Caki2 (cell line): ENCODE results near the gene TUFT1. TPM values are rescaled to one million over a fixed set of nuclear protein-coding genes. Genes with fewer than 3 reads are reported as not detected.
A peak's percentile ranks its signal among the peaks of the same experiment; 100 is the strongest.
"Not testable (repeated sequence)": the region's sequence is repeated elsewhere in the genome, so short reads cannot be mapped to it uniquely, and the experiment has no call there.

Experiments
- DNase-seq: peaks from one replicate; pipeline ENCODE4 v3.0.0-alpha.2; 2015; ENCODE audit warnings: low read depth
- in situ Hi-C: cut with HindIII; loops from 2 replicates; pipeline ENCODE4 v1.10.0; 2016; ENCODE audit warnings: low sequenced_read_pairs, low pct_unique_long_range_greater_than_20kb, mixed read lengths
- total RNA-seq: library from RNA; depleted of rRNA; stranded (reverse); fragments of >200 nt; shearing (Covaris generic); gene quantifications from 2 replicates; pipeline ENCODE4 v1.2.3, GENCODE V29; 2014; ENCODE audit warnings: low replicate concordance

TUFT1 gene
- total RNA-seq, 1 experiment from 2014 or later = 5.8 TPM

GRCh38 chr1:151596166-151596953, 56.3 kb downstream of the TUFT1 start:
- DNase-seq = peak; percentile 91
- in situ Hi-C loops = no loop called here

GRCh38 chr1:151602550-151602949, 62.4 kb downstream of the TUFT1 start:
- in situ Hi-C loops, DNase-seq: not testable (repeated sequence)

- no peak for DNase-seq
- in situ Hi-C loops = no loop called here
Measured at GRCh38 chr1:151604291-151604690, 64.2 kb downstream of the TUFT1 start.

GRCh38 chr1:151606384-151606783, 66.3 kb downstream of the TUFT1 start:
- in situ Hi-C loops = no loop called here
- peak; percentile 73 for DNase-seq

GRCh38 chr1:151606857-151607256, 66.7 kb downstream of the TUFT1 start:
- no peak for DNase-seq
- in situ Hi-C loops = no loop called here

- DNase-seq = no peak
- in situ Hi-C loops = no loop called here
Measured at GRCh38 chr1:151610142-151610541, 70.0 kb downstream of the TUFT1 start.

GRCh38 chr1:151611288-151611790, 71.2 kb downstream of the TUFT1 start:
- peak; percentile 46 for DNase-seq
- in situ Hi-C loops = no loop called here

- in situ Hi-C loops = no loop called here
- DNase-seq = peak; percentile 84
Measured at GRCh38 chr1:151611832-151612500, 71.9 kb downstream of the TUFT1 start, which contains the start of gene SNX27. TSS of gene SNX27 (plus strand) at chr1:151612050. CDS start at chr1:151612202, 152 bp downstream.

GRCh38 chr1:151612501-151613281, 72.6 kb downstream of the TUFT1 start:
- no peak for DNase-seq
- in situ Hi-C loops = no loop called here

- in situ Hi-C loops = no loop called here
- DNase-seq = no peak
Measured at GRCh38 chr1:151613282-151613780, 73.2 kb downstream of the TUFT1 start.

- in situ Hi-C loops = no loop called here
Measured at GRCh38 chr1:151615711-151616504, 75.8 kb downstream of the TUFT1 start.

GRCh38 chr1:151616505-151616849, 76.4 kb downstream of the TUFT1 start:
- DNase-seq = no peak
- in situ Hi-C loops = no loop called here

More at GRCh38 chr1:151615711-151616504, 75.8 kb downstream of the TUFT1 start:
- no peak for DNase-seq

- DNase-seq = no peak
- in situ Hi-C loops = no loop called here
Measured at GRCh38 chr1:151618003-151618402, 77.9 kb downstream of the TUFT1 start.

GRCh38 chr1:151618470-151618869, 78.4 kb downstream of the TUFT1 start:
- no peak for DNase-seq
- in situ Hi-C loops = no loop called here

GRCh38 chr1:151618996-151619395, 78.9 kb downstream of the TUFT1 start:
- in situ Hi-C loops, DNase-seq: not testable (repeated sequence)

- in situ Hi-C loops = no loop called here
- DNase-seq = no peak
Measured at GRCh38 chr1:151619489-151620093, 79.5 kb downstream of the TUFT1 start.

GRCh38 chr1:151620286-151620685, 80.2 kb downstream of the TUFT1 start:
- in situ Hi-C loops = no loop called here
- DNase-seq = no peak
